DMS153 treated with DMSO at 0.1 percent for 48 hours (cell line): ENCODE measurements around the gene STS.

Experiments used
- DNase-seq: peaks from one replicate; lab custom pipeline; 2025; ENCODE audit not compliant: unreplicated experiment; lab: John Stamatoyannopoulos, UW

STS gene

DNA sequence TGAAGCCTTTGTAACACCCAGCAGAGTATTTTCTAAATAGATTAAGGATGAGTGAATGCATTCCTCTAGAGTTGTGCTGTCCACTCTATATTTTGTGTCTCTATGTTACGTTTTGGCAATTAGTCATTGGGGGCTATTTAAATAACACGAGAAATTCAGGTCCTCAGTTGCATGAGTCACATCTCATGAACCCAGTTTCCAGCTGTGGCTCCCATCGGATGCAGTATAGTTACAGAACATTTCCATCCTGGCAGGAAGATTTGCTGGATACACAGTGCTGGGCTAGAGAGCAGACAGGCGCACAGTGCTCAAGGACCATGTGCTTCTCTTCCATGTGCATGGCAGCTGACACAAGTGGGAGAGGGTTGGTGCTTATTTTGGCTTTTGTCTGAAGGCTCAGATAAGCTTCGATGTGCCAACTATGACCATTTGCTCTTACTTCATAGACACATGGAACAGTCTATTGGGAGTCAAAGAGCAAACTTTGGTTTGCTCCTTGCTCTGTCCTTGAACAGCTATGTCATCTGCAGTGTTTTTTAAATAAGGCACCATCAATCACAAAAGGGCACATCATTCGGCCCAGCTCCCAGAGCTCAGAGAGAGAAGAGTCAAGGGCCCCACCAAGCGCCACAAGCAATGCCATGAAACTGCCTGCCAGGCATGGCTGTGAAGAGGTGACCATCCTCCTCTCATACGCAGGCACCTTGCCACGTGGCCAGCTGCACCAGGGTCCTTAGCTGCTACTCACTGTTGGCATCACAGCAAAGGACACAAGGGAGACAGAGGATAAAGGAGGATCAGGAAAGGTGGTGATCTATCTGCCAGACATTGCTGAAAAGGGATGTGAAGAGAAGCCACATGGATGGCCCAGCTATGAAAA is 8.1 kb upstream of the STS start:
- no peak for DNase-seq

DNA sequence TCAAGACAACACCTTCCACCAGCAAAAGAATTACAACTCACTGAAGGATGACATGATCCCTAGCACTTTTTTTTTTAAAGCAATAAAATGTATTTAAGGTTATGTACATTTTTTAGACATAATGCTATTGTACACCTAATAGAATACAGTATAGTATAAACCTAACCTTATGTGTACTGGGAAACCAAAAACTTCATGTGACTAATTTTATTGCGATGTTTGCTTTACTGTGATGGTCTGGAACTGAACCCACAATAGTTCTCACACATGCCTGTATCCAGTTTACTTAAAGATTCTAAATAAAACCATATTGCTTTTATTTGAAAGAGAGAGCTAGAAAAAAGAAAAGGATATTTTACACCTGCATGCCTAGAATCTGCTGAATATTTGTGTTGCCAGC is 4.4 kb upstream of the STS start:
- no peak for DNase-seq

DNA sequence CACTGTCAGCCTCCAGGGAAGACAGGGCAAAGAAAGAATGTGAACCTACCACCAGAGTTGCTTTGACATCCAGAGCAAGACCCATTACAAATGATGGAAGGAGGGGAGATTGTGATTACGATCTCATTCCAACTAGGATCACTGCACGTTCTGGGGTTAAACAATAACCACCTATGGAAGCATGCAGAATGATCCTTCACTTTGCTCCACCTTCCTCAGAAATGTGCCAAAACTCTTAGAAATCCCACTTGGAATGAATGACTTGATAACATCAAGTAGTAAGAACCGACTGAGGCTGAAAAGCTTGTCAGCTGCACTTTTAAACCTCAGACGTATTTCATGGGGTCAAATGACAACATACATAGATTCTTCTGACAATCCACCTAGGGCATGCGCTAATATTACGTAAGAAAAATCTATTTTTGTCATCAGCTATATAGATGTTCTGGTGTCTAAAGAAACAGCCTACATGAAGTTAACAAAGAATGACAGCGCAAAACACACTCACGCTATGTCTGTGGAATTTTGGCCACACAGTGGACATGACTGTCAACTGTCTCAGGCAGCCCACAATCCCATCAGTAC is 3.5 kb upstream of the STS start:
- no peak for DNase-seq

DNA sequence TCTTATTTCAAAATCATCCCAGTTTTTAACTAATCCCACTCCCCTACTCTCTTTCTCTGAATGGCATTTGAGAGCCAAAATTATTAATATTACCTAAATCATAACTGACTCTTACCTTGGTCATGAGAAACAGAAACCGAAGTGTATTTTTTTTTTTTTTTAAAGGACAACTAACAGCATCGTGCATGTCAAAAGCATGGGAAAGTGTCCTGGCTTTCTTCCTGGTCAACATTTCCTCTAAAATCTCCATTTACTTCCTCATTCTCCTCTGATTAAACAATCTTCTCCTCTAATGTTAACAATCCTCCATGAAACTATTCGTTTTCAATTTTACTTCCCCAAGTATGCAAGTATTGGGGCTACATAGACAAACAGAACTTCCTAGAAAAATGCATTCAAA is 2.1 kb upstream of the STS start:
- DNase-seq: peak; percentile 36

DNA sequence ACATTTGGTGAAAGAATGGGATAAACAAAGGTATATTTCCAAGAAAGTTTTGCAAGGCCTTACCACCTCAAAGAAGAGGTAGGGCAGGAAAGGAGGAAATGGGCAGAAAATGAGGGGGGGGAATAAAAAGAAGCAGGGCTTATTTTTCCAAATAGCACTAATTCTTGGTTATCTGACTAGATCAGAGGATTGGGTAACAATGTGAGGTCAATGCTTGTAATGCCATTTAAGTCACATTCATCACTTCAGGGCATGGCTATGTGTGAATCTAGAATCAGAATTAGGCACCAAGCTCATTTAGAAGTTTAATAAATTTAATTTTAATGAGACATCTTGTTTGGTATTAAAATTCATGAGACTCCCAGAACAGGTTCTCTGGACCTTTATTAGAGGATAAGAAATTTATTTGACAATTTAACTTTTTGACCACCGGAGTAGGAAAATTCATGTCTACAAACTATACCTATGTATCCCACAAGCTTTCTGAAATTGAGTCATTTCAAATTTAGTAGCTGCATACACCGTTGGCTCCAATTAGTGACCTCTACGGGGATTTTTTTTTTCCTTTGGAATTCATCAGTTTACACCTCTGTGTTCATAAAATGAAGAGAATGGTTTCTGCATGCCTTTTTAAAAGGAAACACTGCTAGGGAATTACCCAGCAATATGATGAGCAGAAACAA is 1.4 kb upstream of the STS start:
- no peak for DNase-seq

DNA sequence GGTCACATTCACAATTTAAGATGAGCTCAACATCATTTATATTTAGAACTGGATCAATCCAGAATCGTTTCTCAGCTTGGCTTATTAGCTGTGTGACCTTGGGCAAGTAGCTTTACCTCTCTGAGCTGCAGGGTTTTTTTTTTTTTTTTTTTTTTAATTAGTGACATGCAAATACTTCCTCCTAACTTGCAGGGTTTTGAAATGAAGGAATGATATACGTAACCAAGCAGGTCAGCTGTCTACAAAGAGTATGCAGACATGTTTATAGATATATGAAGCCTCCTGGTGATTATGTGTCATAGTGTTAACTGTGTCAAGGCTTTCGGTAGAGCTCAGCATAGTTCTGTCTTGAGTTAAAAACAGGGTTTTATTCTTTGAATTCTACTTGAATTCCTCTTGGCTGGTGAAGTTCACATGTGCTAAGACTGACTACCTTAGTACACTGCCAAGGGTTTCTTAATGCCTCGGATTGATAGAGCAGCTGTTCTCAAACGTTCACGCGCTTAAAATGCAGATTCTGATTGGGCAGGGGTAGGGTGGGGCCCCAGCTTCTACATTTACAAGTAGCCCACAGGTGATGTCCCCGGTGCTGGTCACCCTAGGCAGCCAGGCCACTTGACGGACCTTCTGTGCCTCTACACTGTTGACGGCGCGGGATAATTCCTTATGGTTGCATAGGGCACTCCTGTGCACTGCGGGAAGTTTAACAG is 654 bp upstream of the STS start:
- DNase-seq: no peak

DNA sequence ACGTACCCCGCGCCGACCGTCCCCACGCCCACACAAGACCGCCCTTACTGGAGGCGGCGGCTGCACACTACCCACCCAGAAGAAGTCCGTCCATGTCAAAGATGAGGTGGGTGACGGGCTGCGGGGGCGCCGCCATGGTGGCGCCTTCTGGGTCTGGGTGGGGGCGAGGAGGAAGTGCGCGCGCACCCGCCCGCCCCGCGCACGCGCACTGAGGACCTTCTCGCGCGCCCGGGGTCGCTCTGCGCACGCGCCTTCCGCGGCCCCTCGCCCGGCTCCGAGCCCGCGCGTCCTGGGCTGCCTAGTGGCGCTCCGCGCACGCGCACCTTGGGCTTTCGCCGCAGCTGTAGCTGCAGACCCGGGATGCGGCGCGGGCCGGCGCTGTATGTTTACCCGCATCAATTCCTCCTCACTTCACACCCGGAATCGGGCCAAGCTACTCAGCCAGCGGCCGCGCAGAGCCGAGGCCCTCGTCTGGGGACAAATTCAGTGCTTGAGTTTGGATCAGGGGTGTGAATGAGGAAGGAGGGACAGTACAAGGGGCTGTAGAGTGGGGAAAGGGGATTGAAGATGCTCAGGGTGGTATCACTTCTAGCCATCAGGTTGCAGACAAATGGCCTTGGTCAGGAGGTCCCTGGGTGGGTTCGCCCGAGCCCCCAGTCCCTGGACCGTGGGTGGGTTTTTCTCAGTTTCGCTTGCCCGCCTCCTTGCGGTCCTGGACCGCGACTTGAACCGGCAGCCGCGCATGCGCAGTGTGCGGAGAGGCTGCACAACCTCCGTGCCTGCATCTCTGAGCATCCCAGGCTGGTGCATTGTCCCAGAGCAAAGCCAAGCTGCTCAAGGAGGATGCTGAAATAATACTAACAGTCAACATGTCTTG is 704 bp downstream of the STS start, which contains the start of gene PUDP:
PUDP (minus strand) TSS at position 176 of the 877 bp plus-strand sequence; CDS start at position 136, 40 bp downstream.
- peak; percentile 48 for DNase-seq

DNA sequence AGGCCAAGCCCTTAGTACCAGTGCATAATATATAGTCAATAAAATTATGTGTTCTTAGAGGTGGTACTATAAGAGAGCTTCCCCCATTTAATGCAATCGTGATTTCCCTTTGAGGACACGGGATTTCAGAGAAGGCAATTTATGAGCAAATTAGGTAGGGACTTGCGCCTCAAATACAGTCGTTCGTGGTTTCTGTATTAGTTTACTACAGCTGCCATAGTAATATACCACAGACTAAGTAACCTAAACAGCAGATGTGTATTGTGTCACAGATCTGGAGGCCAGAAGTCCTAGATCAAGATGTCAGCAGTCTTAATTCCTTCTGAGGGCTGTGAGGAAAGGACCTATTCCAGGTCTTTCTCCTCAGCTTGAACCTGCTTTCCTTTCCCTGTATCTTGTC is 1.9 kb downstream of the STS start:
- DNase-seq: no peak

DNA sequence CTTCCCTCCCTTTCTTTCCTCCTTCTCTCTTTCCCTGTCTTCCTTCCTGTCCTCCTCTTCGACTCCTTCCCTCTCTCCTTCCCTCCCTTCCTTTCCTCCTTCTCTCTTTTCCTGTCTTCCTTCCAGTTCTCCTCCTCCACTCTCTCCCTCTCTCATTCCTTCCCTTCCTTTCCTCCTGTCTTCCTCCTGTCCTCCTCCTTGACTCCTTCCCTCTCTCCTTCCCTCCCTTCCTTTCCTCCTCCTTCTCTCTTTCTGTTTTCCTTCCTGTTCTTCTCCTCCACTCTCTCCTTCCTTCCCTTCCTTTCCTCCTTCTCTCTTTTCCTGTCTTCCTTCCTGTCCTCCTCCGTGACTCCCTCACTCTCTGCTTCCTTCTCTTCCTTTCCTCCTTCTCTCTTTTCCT is 5.7 kb downstream of the STS start:
- no peak for DNase-seq

DNA sequence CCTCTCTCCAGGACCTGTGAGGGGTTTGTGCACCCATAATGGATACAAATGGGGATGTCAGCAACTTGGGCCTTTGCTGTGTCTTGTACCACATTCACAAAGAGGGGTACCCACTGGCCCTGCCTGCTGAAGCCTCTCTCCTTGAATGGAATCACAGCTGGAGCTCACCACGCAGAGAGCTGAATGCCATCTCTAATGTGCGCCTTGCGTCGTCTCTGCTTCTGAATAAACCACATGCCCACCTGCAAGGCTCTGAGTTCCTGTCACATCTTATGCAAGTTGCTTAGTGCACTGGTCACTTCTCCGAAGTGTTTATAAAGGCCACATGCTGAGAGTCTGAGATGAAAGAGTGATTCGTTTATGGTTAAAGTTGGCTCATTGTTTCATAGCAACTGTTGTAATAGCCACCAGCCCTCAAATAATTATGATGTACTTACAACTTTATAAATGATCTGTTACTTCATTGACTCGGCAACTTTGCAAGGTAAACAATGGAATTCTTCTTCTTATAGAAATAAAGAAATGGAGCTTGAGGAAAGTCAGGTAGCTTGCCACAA is 6.6 kb downstream of the STS start:
- DNase-seq: no peak

DNA sequence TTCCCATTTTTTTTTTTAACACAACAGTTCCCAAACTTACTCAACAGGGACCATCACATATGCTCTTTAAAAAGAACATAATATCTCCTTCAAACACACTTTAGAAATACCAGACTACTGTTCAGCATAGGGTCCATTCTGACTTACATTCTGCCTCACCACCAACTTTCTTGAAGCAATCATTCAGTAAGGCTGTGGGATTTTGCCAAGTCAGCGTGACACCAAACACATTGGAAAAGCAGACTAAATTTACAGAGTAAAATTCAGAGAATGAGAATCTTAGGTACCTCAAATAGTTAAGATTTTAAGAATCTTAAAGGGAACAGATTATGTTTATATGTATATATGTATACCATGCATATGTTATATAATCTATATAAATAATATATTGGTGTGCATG is 7.7 kb downstream of the STS start:
- no peak for DNase-seq

DNA sequence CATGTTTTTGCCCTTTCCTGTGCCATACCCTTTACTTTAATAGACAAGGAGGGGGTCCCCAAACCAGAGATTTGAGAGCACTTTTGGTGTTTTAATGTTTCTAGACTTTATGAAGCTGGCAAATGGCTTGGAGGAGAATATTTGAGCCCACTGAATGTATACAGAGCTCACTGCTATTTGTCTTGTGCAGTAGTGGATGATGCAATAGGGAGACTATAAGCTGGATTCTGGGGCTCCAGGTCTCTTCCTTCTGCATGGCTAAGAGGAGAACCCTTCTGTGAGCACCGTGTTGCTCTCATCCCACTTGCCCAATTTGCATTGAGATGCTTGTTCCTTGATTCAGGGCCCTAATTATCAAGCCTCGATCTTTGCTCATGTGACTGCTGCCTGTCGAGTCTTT is 9.4 kb downstream of the STS start:
- no peak for DNase-seq

DNA sequence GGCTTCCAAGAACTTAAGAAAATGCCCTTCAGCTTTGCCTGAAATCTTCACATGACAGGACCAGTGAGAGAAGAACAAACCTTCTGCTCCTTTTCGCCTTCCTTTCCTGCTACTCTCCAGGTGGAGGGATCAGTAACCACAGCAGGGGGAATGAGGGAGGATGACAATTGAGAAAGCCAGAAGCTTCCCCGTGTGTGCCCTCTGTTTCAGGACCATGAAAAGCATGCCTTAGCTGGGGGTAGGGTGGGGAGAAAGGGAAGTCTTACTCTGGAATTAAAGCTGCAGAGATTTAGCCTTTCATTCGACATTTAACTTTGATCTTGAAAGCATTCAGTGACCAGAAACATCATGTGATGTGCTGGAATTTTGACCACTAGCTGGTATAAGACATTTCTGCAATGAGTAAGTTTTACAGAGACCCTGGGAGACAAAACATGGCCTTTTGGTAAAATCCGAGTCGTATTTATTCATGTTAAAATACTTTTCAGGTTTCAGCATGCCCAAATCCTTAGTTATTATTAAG is 11.0 kb downstream of the STS start:
- no peak for DNase-seq

DNA sequence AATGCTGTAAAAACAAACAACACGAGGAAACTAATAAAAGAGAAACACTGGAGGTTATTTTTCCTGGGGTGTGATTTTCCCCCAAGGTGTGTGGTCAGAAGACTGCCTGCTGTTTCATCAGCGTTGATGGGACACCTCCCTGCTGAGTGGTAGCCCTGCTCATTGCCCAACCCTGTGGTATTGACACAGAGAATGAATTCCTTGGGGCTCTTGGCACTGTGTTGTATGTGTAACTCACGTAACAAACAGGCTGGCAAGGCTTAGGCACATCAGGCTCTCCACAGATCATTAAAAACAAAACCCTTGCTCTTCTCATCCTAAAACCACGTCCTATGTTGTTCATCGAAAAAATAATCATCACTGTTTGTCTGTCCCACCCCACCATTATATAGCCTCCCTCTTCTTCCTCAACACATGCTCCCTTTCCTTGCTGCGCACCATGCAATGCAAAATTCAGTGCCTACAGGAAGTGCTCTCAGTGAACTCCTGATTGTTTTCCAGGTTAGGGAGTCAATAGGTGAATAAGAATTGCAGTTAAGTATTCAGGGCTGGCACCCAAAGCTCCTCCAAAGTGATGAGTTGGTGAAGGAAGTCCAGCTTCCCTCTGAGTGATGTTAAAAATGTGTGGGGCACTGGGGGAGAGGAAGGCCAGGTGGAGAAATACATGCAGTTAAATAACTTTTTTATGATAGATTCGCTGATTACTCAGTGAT is 11.8 kb downstream of the STS start:
- DNase-seq: no peak

DNA sequence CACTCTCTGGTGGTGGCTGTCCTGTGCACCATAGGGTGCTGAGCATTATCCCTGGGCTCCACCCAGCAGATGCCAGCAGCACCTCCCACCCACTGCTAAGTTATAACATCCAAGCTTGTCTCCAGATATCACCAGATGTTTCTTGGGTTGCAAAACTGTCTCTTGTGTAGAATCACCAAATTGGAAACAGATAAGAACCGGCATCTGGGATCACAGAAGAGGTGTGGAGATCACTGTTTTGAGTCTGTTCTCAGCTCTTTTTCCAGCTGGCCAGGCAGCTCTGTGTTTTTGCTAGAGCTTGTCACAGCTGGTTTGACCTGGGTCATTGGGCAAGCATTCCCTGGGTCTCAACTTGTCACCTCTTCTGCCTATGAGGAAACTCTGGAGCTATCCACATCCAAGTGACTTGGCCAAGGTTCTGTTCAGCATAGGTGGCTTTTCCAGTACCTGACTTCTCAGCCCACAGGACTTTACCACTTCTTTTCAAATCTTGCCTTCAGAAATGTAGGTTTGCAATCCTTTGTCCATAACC is 15.7 kb downstream of the STS start:
- DNase-seq: no peak

DNA sequence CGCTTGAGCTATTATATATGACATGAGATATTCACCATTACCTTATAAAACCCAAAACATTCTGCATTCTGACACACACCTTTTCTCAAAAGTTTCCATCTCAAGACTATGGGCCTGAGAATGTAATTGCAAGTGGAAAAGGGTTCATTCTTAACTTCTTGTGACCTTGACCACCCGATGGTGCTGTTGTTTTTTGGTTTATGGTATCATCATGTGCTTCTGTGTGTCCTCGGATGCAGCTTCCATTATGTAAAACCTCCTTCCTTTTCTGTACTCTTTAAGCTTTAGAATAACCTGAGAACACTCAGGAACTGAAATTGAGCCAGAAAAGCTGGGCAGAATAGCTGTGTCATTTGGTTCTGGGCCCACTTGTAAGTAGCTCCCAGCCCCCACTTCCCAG is 16.7 kb downstream of the STS start:
- DNase-seq: no peak

DNA sequence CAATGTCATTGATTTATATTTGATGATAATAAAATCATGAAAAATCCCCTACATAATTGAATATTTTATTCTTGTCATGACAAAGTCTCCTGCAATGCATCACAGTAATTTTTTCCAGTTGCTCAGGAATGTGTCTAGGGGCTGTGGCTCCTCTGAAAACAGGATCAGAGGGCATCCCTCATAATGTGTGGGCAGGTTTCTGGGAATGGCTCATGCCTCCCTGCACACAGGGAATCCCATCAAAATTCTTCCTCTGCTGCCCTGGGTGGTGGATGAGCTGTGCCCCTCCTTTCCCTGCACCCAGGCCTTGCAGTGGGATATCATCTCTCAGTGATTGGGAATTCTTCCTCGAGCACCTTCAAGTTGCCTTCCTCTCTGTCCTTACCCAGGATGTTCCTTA is 20.9 kb downstream of the STS start:
- no peak for DNase-seq

DNA sequence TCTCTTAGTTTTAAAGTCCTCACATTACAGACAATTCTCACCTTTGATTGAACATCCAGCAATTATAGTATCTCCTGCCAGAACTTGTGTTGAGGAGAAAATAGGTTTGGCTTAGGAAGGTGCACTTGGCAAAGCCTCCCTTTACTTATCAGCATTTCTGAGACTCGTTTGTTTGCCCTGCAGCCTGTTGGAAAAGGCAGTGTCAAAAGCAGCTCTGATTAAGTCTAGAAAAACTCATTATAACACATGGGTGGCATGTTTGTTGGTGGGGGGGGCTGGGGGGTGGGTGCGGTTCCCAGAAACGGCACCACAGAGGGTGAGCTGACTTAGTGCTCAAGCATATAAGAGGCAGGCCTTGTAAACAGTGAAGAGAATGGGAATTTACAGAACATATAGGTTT is 22.1 kb downstream of the STS start:
- no peak for DNase-seq

DNA sequence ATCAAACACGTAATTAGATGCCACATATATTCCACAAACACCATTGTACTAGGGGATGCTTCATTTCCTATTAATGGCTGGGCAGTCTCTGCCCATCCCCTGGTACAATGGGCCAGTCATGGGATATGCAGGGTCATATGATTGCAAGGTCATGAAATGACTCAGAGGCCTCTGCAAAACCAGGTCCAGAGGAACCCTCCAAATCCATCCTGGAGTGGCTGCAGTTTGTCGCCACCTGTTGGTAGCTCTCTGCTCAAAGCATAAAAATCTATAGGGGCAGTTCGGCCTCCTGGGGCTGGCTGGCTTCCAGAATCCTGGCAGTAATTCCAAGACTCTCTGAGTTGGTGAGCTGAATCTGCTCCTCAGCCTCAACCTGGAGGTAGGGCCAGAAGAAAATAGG is 23.4 kb downstream of the STS start:
- DNase-seq: no peak
